CD14-positive monocyte (primary cell): ENCODE data around the gene DNTT. TPM values are rescaled to one million over a fixed set of nuclear protein-coding genes. Genes with fewer than 3 reads are reported as not detected.

Experiments used
- DNase-seq, 3 donors: peaks; one replicate each; pipeline ENCODE4 v3.0.0-alpha.2; 2011 to 2022
- H2AFZ ChIP-seq: 2 replicates; pipeline ENCODE4 v1.6.0; 2012; ENCODE audit warnings: mild to moderate bottlenecking, low read depth, low read length, inconsistent platforms; ENCODE audit not compliant: insufficient read depth, poor library complexity, severe bottlenecking
- H3K27ac ChIP-seq, 2 donors: 1 replicate in 1 of 2; 2 replicates in 1 of 2; pipeline ENCODE4 v1.5.1; 2012 to 2013; ENCODE audit warnings: low read length in 2 of 2, control low read depth in 1 of 2, inconsistent platforms in 1 of 2, low read depth in 1 of 2, mild to moderate bottlenecking in 1 of 2
- H3K27me3 ChIP-seq, 2 donors: one replicate each; pipeline versions ENCODE4 v1.6.0 to v1.6.1; 2011 to 2013; ENCODE audit warnings: low read length in 2 of 2; ENCODE audit not compliant: control insufficient read depth in 2 of 2, insufficient read depth in 2 of 2
- H3K36me3 ChIP-seq, 2 donors: replicated peaks in 1 of 2; 1 replicate in 1 of 2; 2 replicates in 1 of 2; pipeline versions ENCODE4 v1.5.1 to v1.6.1; 2012 to 2013; ENCODE audit warnings: low read length in 2 of 2, control low read depth in 1 of 2, inconsistent platforms in 1 of 2, mild to moderate bottlenecking in 1 of 2; ENCODE audit not compliant: insufficient read depth in 2 of 2, control insufficient read depth in 1 of 2
- H3K4me1 ChIP-seq, 2 donors: 1 replicate in 1 of 2; 2 replicates in 1 of 2; pipeline versions ENCODE4 v1.5.1 to v1.6.1; 2012 to 2013; ENCODE audit warnings: low read length in 2 of 2, control low read depth in 1 of 2, inconsistent platforms in 1 of 2, mild to moderate bottlenecking in 1 of 2, moderate library complexity in 1 of 2; ENCODE audit not compliant: insufficient read depth in 2 of 2, control insufficient read depth in 1 of 2
- H3K4me2 ChIP-seq: replicated peaks from 2 replicates; pipeline ENCODE3; 2012; ENCODE audit warnings: low read length, moderate library complexity, mild to moderate bottlenecking; ENCODE audit not compliant: poor library complexity, severe bottlenecking; ENCODE audit errors: extremely low read depth
- H3K4me3 ChIP-seq, 3 experiments: fragments of 200-600 bp in 1 of 3; sonication (generic) in 1 of 3; replicated peaks in 1 of 3; 1 replicate in 2 of 3; 2 replicates in 1 of 3; pipeline ENCODE4 v1.5.1; 2011 to 2013; ENCODE audit warnings: low read length in 3 of 3, mild to moderate bottlenecking in 3 of 3, control low read depth in 2 of 3, low read depth in 2 of 3, inconsistent platforms in 1 of 3, moderate library complexity in 1 of 3
- H3K79me2 ChIP-seq: 2 replicates; pipeline ENCODE4 v1.6.0; 2012; ENCODE audit warnings: mild to moderate bottlenecking, control low read depth, inconsistent platforms, low read length, moderate library complexity; ENCODE audit not compliant: insufficient read depth
- H3K9ac ChIP-seq: 2 replicates; pipeline ENCODE4 v1.6.0; 2017; ENCODE audit warnings: low read length, mild to moderate bottlenecking; ENCODE audit not compliant: insufficient read depth, poor library complexity, severe bottlenecking
- H3K9me3 ChIP-seq, 2 donors: replicated peaks in 1 of 2; 1 replicate in 1 of 2; 2 replicates in 1 of 2; pipeline versions ENCODE4 v1.5.1 to v1.6.1; 2012 to 2013; ENCODE audit warnings: low read length in 2 of 2, control low read depth in 1 of 2; ENCODE audit not compliant: control insufficient read depth in 1 of 2, insufficient read depth in 1 of 2
- H4K20me1 ChIP-seq: 2 replicates; pipeline ENCODE4 v1.6.0; 2012; ENCODE audit warnings: mild to moderate bottlenecking, low read length, control low read depth, moderate library complexity; ENCODE audit not compliant: insufficient read depth
- H3K27ac Mint-ChIP-seq, 7 donors: one replicate each; pipeline ENCODE4 v1.8.0; 2020; ENCODE audit warnings: mild to moderate bottlenecking in 7 of 7, mixed read lengths in 7 of 7, moderate library complexity in 6 of 7, inconsistent platforms in 2 of 7
- H3K27me3 Mint-ChIP-seq, 3 donors: one replicate each; pipeline ENCODE4 v1.8.0; 2021 to 2022; ENCODE audit warnings: low read depth in 3 of 3, mild to moderate bottlenecking in 3 of 3, mixed read lengths in 3 of 3, moderate library complexity in 3 of 3, inconsistent platforms in 1 of 3
- H3K36me3 Mint-ChIP-seq, 2 donors: one replicate each; pipeline ENCODE4 v1.8.0; 2020; ENCODE audit warnings: mixed read lengths in 2 of 2, inconsistent platforms in 1 of 2, mild to moderate bottlenecking in 1 of 2
- H3K4me1 Mint-ChIP-seq: one replicate; pipeline ENCODE4 v1.8.0; 2020; ENCODE audit warnings: mild to moderate bottlenecking, mixed read lengths
- H3K4me3 Mint-ChIP-seq, 2 donors: one replicate each; pipeline ENCODE4 v1.8.0; 2020; ENCODE audit warnings: mild to moderate bottlenecking in 2 of 2, mixed read lengths in 2 of 2, moderate library complexity in 1 of 2
- H3K9me3 Mint-ChIP-seq, 7 donors: one replicate each; pipeline ENCODE4 v1.8.0; 2020 to 2022; ENCODE audit warnings: mixed read lengths in 7 of 7, mild to moderate bottlenecking in 6 of 7, moderate library complexity in 6 of 7, inconsistent platforms in 2 of 7
- WGBS: methylation state at CpG from one replicate; pipeline ENCODE4 v1.1.5; 2013; ENCODE audit warnings: missing lambda C conversion rate; ENCODE audit not compliant: insufficient coverage; 5-methylcytosine and 5-hydroxymethylcytosine counted together
- intact Hi-C, 2 donors: fragments of 100-400 bp; cut with micrococcal nuclease; formaldehyde crosslinking; loops; one replicate each; pipeline versions ENCODE4 v1.15.0 to v1.15.1; 2023
- polyA plus RNA-seq, 3 donors: library from polyadenylated mRNA; depleted of rRNA in 1 of 3; unstranded in 2 of 3; stranded (reverse) in 1 of 3; fragments of 300-500 nt in 2 of 3; fragments of >200 nt in 1 of 3; fragmentation: Illumina TruSeq in 2 of 3; gene quantifications; 1 replicate in 2 of 3; 2 replicates in 1 of 3; pipeline ENCODE4 v1.2.3, GENCODE V29; 2012 to 2021
- TF ChIP-seq, protein P1 (sequence below): fragments of 200-600 bp; IDR thresholded peaks from one replicate; pipeline ENCODE4 v1.8.0; 2022; ENCODE audit warnings: antibody characterized with exemption, mild to moderate bottlenecking

Gene DNTT
- polyA plus RNA-seq, 3 donors, result not detected

- DNase-seq, result no peak
- Histone ChIP-seq H2AFZ (no peak overlapping the region), H3K9ac (no peak overlapping the region), H3K4me2 (no peak overlapping the region), H4K20me1 (no peaks in the 10 kb centered on the region), H3K36me3 (no peaks in the 10 kb centered on the region), H3K9me3 (no peaks in the 10 kb centered on the region), H3K27ac (no peak overlapping the region), H3K27me3 (no peaks in the 10 kb centered on the region), H3K4me1 (no peaks in the 10 kb centered on the region), H3K79me2 (no peaks in the 10 kb centered on the region), H3K4me3 (no peak overlapping the region)
- intact Hi-C loops, result no loop called here
- Mint-ChIP-seq H3K4me3 (no peak overlapping the region), H3K27me3 (peaks cover 0 to 2% (median 0%) of the 10 kb centered on the region in 3 donors), H3K9me3 (no peaks in the 10 kb centered on the region), H3K36me3 (no peaks in the 10 kb centered on the region), H3K27ac (no peak overlapping the region), H3K4me1 (peaks cover 2% of the 10 kb centered on the region)
- WGBS, result no CpG with 5 or more reads among the region's 2 CpGs
- TF ChIP-seq, protein P1, sequence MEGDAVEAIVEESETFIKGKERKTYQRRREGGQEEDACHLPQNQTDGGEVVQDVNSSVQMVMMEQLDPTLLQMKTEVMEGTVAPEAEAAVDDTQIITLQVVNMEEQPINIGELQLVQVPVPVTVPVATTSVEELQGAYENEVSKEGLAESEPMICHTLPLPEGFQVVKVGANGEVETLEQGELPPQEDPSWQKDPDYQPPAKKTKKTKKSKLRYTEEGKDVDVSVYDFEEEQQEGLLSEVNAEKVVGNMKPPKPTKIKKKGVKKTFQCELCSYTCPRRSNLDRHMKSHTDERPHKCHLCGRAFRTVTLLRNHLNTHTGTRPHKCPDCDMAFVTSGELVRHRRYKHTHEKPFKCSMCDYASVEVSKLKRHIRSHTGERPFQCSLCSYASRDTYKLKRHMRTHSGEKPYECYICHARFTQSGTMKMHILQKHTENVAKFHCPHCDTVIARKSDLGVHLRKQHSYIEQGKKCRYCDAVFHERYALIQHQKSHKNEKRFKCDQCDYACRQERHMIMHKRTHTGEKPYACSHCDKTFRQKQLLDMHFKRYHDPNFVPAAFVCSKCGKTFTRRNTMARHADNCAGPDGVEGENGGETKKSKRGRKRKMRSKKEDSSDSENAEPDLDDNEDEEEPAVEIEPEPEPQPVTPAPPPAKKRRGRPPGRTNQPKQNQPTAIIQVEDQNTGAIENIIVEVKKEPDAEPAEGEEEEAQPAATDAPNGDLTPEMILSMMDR, result no peak
Observed at GRCh38 chr10:96280859-96281258, 23.4 kb upstream of the DNTT start.

DNA sequence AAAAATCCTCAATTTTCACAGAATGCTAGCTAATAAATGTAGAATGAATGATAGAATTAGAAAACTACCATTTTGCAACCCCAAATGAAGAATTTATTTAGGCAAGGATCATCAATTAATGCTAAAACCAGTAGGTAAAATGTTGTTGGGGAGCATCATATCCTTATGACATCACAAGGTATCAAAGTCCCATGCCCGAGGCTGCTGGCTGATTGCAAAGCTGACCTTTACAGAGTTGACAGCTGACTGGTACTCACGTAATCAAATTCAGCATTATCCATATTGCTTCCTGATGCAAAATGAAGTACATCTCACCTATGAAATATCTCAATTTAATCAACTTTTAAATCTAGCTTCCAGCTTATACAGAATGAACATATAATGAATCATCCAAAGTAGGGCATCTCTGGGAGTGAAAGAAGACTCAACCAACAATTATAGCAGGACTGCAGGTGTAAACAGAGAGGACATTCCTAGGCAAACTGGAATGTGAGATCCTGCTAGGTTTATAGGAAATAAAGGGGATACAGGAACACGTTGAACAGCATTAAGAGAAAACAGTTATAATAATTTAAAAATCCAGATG, 22.7 kb upstream of the DNTT start:
- Histone ChIP-seq H3K27me3 (no peaks in the 10 kb centered on the region), H3K4me1 (no peaks in the 10 kb centered on the region), H3K9me3 (no peaks in the 10 kb centered on the region), H3K9ac (no peak overlapping the region), H2AFZ (no peak overlapping the region), H4K20me1 (no peaks in the 10 kb centered on the region), H3K4me3 (no peak overlapping the region), H3K27ac (no peak overlapping the region), H3K36me3 (no peaks in the 10 kb centered on the region), H3K4me2 (no peak overlapping the region), H3K79me2 (no peaks in the 10 kb centered on the region)
- TF ChIP-seq, protein P1, result no peak
- intact Hi-C loops, result no loop called here
- WGBS, result 100% methylated on average over 1 of the region's 3 CpGs
- Mint-ChIP-seq H3K27me3 (peaks cover 0 to 2% (median 0%) of the 10 kb centered on the region in 3 donors), H3K4me1 (peaks cover 1% of the 10 kb centered on the region), H3K9me3 (no peaks in the 10 kb centered on the region), H3K4me3 (no peak overlapping the region), H3K27ac (no peak overlapping the region), H3K36me3 (no peaks in the 10 kb centered on the region)
- no peak for DNase-seq
